ENCODE data around the gene OR10A5.
"Not testable (repeated sequence)": the region's sequence is repeated elsewhere in the genome, so short reads cannot be mapped to it uniquely, and the experiment has no call there.

OR10A5 gene

GRCh38 chr11:6845383-6845782, at the start of gene OR10A5:
Gene OR10A5 (plus strand): TSS chr11:6845683. CDS start chr11:6845683, 0 bp downstream.
- in situ Hi-C loops (cut with MboI; ENCODE audit: low sequenced_read_pairs): no loop called here

GRCh38 chr11:6799402-6799801, 46.1 kb upstream of the OR10A5 start, which contains the start of gene OR6A2:
Gene OR6A2 (minus strand): TSS chr11:6799689. CDS start chr11:6795708, 3,981 bp downstream.
- in situ Hi-C loops (cut with MboI; ENCODE audit: low sequenced_read_pairs): no loop called here

GRCh38 chr11:6801075-6801474, 44.4 kb upstream of the OR10A5 start:
- in situ Hi-C loops (cut with MboI; ENCODE audit: low sequenced_read_pairs): not testable (repeated sequence)

GRCh38 chr11:6812390-6813005, 33.0 kb upstream of the OR10A5 start:
- in situ Hi-C loops (cut with MboI; ENCODE audit: low sequenced_read_pairs): no loop called here

GRCh38 chr11:6813656-6814055, 31.8 kb upstream of the OR10A5 start:
- in situ Hi-C loops (cut with MboI; ENCODE audit: low sequenced_read_pairs): no loop called here

GRCh38 chr11:6817694-6818093, 27.8 kb upstream of the OR10A5 start:
- in situ Hi-C loops (cut with MboI; ENCODE audit: low sequenced_read_pairs): no loop called here

- in situ Hi-C loops (cut with MboI; ENCODE audit: low sequenced_read_pairs): no loop called here
Measured at GRCh38 chr11:6818967-6819366, 26.5 kb upstream of the OR10A5 start.

GRCh38 chr11:6824136-6824823, 21.2 kb upstream of the OR10A5 start:
- in situ Hi-C loops (cut with MboI; ENCODE audit: low sequenced_read_pairs): no loop called here

- in situ Hi-C loops (cut with MboI; ENCODE audit: low sequenced_read_pairs): no loop called here
Measured at GRCh38 chr11:6825231-6825744, 20.2 kb upstream of the OR10A5 start.

GRCh38 chr11:6828103-6828502, 17.4 kb upstream of the OR10A5 start:
- in situ Hi-C loops (cut with MboI; ENCODE audit: low sequenced_read_pairs): no loop called here

- in situ Hi-C loops (cut with MboI; ENCODE audit: low sequenced_read_pairs): no loop called here
Measured at GRCh38 chr11:6833356-6833755, 12.1 kb upstream of the OR10A5 start.

- in situ Hi-C loops (cut with MboI; ENCODE audit: low sequenced_read_pairs): no loop called here
Measured at GRCh38 chr11:6834021-6834420, 11.5 kb upstream of the OR10A5 start.

- in situ Hi-C loops (cut with MboI; ENCODE audit: low sequenced_read_pairs): no loop called here
Measured at GRCh38 chr11:6841694-6842093, 3.8 kb upstream of the OR10A5 start.

GRCh38 chr11:6843670-6844069, 1.8 kb upstream of the OR10A5 start:
- in situ Hi-C loops (cut with MboI; ENCODE audit: low sequenced_read_pairs): no loop called here

- in situ Hi-C loops (cut with MboI; ENCODE audit: low sequenced_read_pairs): no loop called here
Measured at GRCh38 chr11:6844356-6844755, 1.1 kb upstream of the OR10A5 start.

GRCh38 chr11:6850526-6850925, 5.0 kb downstream of the OR10A5 start:
- in situ Hi-C loops (cut with MboI; ENCODE audit: low sequenced_read_pairs): no loop called here

GRCh38 chr11:6854801-6855200, 9.3 kb downstream of the OR10A5 start:
- in situ Hi-C loops (cut with MboI; ENCODE audit: low sequenced_read_pairs): not testable (repeated sequence)

GRCh38 chr11:6855971-6856541, 10.6 kb downstream of the OR10A5 start:
- in situ Hi-C loops (cut with MboI; ENCODE audit: low sequenced_read_pairs): no loop called here

- in situ Hi-C loops (cut with MboI; ENCODE audit: low sequenced_read_pairs): no loop called here
Measured at GRCh38 chr11:6856871-6857270, 11.4 kb downstream of the OR10A5 start.

GRCh38 chr11:6862961-6863360, 17.5 kb downstream of the OR10A5 start, which contains the start of gene OR10A2:
Gene OR10A2 (plus strand): TSS chr11:6863057. CDS start chr11:6869755, 6,698 bp downstream.
- in situ Hi-C loops (cut with MboI; ENCODE audit: low sequenced_read_pairs): no loop called here

GRCh38 chr11:6864438-6864837, 19.0 kb downstream of the OR10A5 start:
- in situ Hi-C loops (cut with MboI; ENCODE audit: low sequenced_read_pairs): no loop called here

- in situ Hi-C loops (cut with MboI; ENCODE audit: low sequenced_read_pairs): no loop called here
Measured at GRCh38 chr11:6871278-6871677, 25.8 kb downstream of the OR10A5 start.
